ENCODE data around the gene C19orf67. TPM values are rescaled to one million over a fixed set of nuclear protein-coding genes. Genes with fewer than 3 reads are reported as not detected.
A peak's percentile ranks its signal among the peaks of the same experiment; 100 is the strongest.

Gene C19orf67
- total RNA-seq, 2 donors from 2014 or later, result 0.97 TPM; not detected in 1

DNA sequence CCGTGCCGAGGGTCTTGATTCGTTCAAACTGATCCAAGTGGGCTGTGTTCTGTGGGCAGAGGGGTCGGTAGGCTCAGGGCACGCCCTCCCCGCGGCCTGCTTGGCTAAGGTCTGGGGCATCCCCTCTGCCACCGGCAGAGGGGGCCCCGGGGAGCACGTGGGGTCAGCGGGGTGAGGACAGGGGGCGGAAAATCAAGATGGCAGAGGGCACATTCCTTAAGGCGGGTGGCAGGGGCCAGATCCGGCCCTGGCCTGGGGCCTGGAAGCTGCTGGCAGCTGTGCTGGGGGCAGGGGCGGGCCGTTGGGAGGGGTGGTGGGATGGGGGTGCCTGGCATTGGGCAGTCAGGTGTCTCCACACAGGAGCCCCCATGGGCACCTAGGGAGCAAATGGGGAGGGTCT is 21.3 kb upstream of the C19orf67 start:
- Histone ChIP-seq H3K27ac (peak overlapping the region; percentile 24 to 47), H3K36me3 (peaks cover 0 to 13% of the 10 kb centered on the region in 2 donors), H3K4me1 (replicated peaks) (no peaks in the 10 kb centered on the region), H3K4me3 (no peak overlapping the region), H3K9me3 (no peaks in the 10 kb centered on the region), H3K27me3 (replicated peaks; ENCODE audit: insufficient read depth) (no peaks in the 10 kb centered on the region)
- no peak for DNase-seq (ENCODE audit: low spot score)
- TF ChIP-seq POLR2AphosphoS5 (IDR thresholded peaks at IDR 0.05), result no peak
- TF ChIP-seq POLR2A (IDR thresholded peaks at IDR 0.05), result no peak
- TF ChIP-seq, protein P1, sequence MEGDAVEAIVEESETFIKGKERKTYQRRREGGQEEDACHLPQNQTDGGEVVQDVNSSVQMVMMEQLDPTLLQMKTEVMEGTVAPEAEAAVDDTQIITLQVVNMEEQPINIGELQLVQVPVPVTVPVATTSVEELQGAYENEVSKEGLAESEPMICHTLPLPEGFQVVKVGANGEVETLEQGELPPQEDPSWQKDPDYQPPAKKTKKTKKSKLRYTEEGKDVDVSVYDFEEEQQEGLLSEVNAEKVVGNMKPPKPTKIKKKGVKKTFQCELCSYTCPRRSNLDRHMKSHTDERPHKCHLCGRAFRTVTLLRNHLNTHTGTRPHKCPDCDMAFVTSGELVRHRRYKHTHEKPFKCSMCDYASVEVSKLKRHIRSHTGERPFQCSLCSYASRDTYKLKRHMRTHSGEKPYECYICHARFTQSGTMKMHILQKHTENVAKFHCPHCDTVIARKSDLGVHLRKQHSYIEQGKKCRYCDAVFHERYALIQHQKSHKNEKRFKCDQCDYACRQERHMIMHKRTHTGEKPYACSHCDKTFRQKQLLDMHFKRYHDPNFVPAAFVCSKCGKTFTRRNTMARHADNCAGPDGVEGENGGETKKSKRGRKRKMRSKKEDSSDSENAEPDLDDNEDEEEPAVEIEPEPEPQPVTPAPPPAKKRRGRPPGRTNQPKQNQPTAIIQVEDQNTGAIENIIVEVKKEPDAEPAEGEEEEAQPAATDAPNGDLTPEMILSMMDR (IDR thresholded peaks at IDR 0.05), result no peak
- intact Hi-C loops (cut with DNase I), result no loop called here
- WGBS, result 86% methylated on average over 16 of the region's 16 CpGs

DNA sequence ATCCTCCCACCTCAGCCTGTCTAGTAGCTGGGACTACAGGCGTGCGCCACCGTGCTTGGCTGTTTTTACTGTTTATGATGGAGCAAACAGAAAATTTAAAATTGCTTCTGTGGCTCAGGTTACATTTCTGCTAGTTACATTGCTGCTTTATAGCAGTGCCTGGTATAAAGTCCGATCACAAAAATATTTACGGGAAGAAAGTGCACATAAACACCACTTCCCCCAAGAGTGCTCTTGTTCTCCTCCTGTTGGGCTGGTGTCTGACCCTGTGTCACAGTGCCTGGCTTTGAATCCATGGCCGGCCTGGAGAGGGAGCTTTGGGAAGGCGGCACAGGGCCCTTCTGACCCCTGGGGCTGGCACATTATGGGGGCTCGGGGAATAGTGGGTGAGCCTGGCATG is 20.1 kb upstream of the C19orf67 start:
- Histone ChIP-seq H3K27ac (peak overlapping the region in 1 of 2 donors; percentile 15), H3K4me3 (no peak overlapping the region), H3K4me1 (replicated peaks) (no peaks in the 10 kb centered on the region), H3K36me3 (peaks cover 0 to 13% of the 10 kb centered on the region in 2 donors), H3K27me3 (replicated peaks; ENCODE audit: insufficient read depth) (no peaks in the 10 kb centered on the region), H3K9me3 (no peaks in the 10 kb centered on the region)
- intact Hi-C loops (cut with DNase I), result no loop called here
- no peak for DNase-seq (ENCODE audit: low spot score)
- WGBS, result 65% methylated on average over 8 of the region's 8 CpGs
- TF ChIP-seq POLR2A (IDR thresholded peaks at IDR 0.05) (no peak), POLR2AphosphoS5 (IDR thresholded peaks at IDR 0.05) (no peak)
- TF ChIP-seq, protein P1 (IDR thresholded peaks at IDR 0.05), result no peak

DNA sequence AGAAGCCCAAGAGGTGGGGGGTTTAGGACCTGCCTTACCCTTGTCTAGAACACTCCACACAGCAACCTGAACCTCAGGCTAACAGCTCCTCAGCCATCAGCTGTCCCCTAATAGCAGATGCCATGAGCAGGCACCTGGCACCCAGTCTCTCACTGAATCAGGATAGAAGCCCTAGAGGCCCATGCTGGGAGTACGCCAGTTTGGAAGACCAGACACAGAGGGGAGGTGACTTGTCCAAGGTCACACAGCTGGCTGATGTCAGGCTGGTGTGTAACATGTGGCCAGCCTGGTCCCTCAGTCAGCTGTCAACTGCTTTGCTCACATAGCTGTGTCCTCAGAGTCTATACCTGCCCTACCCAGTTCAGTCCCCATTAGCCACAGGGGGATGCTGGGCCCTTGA is 17.7 kb upstream of the C19orf67 start:
- WGBS, result 100% methylated on average over 1 of the region's 1 CpG
- H3K36me3 ChIP-seq, result peaks cover 0 to 13% of the 10 kb centered on the region in 2 donors
- H3K27ac ChIP-seq, result no peak overlapping the region
- intact Hi-C loops (cut with DNase I), result no loop called here
- no peak for DNase-seq (ENCODE audit: low spot score)
- no peaks in the 10 kb centered on the region for H3K9me3 ChIP-seq
- no peaks in the 10 kb centered on the region for H3K27me3 ChIP-seq (replicated peaks; ENCODE audit: insufficient read depth)
- no peak for TF ChIP-seq POLR2A (IDR thresholded peaks at IDR 0.05)
- TF ChIP-seq, protein P1 (IDR thresholded peaks at IDR 0.05), result no peak
- no peak for TF ChIP-seq POLR2AphosphoS5 (IDR thresholded peaks at IDR 0.05)
- no peak overlapping the region for H3K4me3 ChIP-seq
- H3K4me1 ChIP-seq (replicated peaks), result no peaks in the 10 kb centered on the region

DNA sequence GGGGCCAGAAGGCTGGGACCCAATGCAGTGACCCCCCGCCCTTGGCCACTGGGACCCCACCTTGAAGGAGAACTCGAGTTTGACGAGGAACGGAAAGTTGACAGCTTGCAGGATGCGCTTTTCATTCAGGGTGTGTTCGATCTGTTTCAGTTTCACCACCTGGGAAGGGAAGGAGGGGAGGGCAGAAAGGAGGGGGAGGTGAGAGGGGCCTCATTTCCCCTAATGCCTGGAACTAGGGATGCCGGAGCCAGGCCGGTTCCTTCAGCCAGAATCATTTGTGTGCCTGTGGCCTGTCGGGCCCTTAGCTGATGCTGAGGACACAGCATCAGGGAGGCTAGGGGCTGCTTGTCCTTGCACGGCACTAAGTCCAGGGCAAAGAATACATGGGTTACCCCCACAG is 17.2 kb upstream of the C19orf67 start:
- intact Hi-C loops (cut with DNase I), result no loop called here
- H3K4me3 ChIP-seq, result no peak overlapping the region
- no peaks in the 10 kb centered on the region for H3K9me3 ChIP-seq
- no peaks in the 10 kb centered on the region for H3K27me3 ChIP-seq (replicated peaks; ENCODE audit: insufficient read depth)
- no peak overlapping the region for H3K27ac ChIP-seq
- 90% methylated on average over 10 of the region's 10 CpGs for WGBS
- peaks cover 0 to 13% of the 10 kb centered on the region in 2 donors for H3K36me3 ChIP-seq
- no peak for DNase-seq (ENCODE audit: low spot score)
- no peaks in the 10 kb centered on the region for H3K4me1 ChIP-seq (replicated peaks)
- TF ChIP-seq, protein P1 (IDR thresholded peaks at IDR 0.05), result no peak
- TF ChIP-seq POLR2A (IDR thresholded peaks at IDR 0.05) (no peak), POLR2AphosphoS5 (IDR thresholded peaks at IDR 0.05) (no peak)

DNA sequence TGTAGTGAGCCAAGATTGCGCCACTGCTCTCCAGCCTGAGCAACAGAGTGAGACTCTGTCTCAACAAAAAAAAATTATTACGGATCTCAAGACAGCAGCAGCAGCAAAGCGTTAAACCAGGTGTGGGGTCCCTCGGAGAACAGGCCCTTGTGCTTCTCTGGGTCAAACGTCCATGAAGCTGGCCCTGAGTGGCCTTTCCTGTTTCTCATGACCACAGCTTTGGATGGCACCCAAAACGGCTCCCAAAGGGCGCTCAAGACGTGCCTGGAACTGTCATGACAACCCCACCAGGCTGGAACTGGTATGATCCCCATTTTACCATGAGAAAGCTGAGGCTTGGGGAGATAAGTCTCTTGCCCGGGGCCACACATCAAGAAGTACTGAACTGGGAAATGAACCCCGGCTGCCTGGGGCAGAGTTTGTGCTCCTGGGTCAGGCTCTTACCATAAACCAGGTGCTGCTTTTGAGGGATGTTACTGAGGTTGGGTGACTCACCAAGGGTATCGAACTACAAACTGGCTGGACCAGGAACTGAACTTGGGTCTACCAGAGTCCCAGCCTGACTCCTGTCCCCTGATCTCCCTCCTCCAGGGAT is 16.6 kb upstream of the C19orf67 start:
- 69% methylated on average over 11 of the region's 11 CpGs for WGBS
- TF ChIP-seq, protein P1 (IDR thresholded peaks at IDR 0.05), result no peak
- TF ChIP-seq POLR2AphosphoS5 (IDR thresholded peaks at IDR 0.05) (no peak), POLR2A (IDR thresholded peaks at IDR 0.05) (no peak)
- no peaks in the 10 kb centered on the region for H3K9me3 ChIP-seq
- H3K36me3 ChIP-seq, result peaks cover 0 to 16% of the 10 kb centered on the region in 2 donors
- intact Hi-C loops (cut with DNase I), result no loop called here
- H3K27ac ChIP-seq, result no peak overlapping the region
- no peak overlapping the region for H3K4me3 ChIP-seq
- DNase-seq (ENCODE audit: low spot score), result no peak
- H3K4me1 ChIP-seq (replicated peaks), result no peaks in the 10 kb centered on the region
- no peaks in the 10 kb centered on the region for H3K27me3 ChIP-seq (replicated peaks; ENCODE audit: insufficient read depth)
